ENCODE results near the gene PDIK1L. TPM values are rescaled to one million over a fixed set of nuclear protein-coding genes. Genes with fewer than 3 reads are reported as not detected.

The PDIK1L gene
- total RNA-seq = 1 to 10 TPM; 8.1 to 8.4 TPM
- long read RNA-seq, donor 1, partial matches to known transcripts = 0 of 4 reads
- long read RNA-seq, donor 1, other reads (novel, unspliced or antisense) = 3 of 4 reads
- long read RNA-seq, donor 2 = 0 reads

DNA sequence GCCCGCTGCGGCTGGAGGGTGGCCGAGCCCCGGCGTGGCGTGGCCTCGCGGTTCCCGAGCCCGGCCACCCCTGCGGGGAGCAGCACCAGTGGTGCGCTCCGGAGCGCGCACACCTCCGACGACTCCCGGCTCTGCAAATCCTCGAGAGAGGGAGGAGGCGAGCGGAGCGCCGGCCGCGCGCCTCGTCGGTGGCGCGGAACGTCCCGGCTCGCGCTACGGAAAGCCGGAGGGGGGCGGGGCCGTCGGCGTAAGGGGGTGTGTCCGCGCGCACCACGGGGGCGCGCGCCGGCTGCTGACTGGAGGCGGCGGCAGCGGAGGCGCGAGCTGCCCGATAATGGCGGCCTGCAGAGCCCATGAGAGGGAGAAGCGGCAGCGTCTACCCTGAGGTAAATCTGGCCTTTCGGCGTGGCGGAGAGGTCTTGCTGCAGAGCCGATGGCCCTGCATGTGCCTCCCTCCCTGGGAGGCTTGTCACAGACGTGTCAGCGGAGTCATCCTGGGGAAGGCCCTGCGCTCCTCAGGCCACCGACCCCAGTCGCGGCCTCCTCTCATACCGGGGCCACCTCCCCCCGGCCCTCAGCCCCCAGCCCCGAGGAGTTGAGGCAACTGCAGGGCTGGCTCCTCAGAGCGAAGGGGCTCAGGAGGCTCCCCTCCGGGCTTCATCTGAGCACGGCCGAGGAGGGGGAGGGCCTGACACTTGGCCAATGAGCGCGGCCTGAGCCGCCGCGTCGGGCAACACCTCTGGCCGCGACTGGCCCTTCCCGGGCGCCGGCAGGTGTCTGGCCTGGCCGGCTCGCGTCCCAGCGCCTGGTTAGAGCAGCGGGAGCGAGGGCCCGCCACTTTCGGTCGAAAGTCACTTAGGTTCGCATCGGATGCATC, at the start of gene PDIK1L:
Gene PDIK1L (plus strand): TSS at position 295 of the 877 bp plus-strand sequence. CDS start 2,485 bp downstream, outside the sequence.
- peak; percentile 98 for DNase-seq (ENCODE audit: low spot score)
- intact Hi-C loops (cut with DNase I) = no loop called here

DNA sequence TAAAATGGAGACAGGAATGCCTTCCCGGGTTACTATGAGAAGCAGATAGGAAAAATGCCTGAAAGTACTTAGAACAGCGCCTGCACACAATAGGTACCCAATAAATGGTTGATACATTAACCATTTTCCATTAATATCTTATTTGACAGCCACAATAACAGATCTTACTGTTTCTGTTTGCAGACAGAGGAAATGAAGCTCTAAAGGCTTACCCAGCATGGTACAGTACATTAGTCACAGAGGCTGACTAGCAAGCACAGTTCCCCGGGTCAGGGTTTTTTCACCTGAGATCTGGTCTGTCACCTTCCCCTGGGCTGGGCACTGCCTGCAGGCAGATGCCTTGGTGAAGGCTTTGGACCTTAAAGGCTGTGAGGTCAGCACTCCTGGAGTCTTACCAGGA, 47.1 kb upstream of the PDIK1L start:
- DNase-seq (ENCODE audit: low spot score) = no peak
- intact Hi-C loops (cut with DNase I) = no loop called here

DNA sequence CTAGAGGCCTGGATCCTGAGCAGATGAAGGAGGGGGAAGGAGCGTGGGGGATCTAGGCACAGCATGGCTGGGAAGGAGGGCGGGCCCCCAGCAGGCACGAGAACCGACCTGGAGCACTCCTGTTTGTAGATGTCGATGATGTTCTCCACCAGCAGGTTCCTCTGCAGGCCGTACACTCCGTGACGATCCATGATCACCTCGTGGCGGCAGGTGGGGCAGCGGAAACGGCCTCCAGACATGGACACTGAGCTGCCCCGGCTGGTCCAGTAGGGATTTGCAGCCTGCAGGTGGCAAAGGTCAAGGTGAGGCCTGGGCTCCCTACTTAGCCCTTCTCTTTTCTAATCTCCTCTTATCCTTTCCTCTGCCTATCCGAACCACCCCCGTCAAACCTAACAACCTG, 45.5 kb upstream of the PDIK1L start:
- intact Hi-C loops (cut with DNase I) = no loop called here
- no peak for DNase-seq (ENCODE audit: low spot score)

DNA sequence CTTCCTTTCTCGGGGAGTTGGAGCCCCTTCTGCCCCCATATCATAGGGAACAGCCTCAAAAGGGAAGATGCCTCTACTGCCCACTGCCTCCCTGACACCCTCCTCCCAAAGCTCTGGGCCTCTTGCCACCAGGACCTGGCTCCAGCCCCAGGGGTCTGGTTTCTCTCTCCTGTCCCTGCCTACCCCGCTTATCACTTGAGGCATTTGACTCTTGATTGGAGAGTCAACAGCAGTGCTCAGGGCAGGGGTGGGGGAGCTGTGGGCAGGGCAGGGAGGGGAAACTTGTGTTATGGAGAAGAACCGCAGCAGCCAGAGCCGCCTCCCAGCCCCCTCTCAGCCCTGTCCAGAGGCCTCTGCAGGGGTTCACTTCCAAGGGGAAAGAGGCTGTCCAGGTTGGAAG, 44.8 kb upstream of the PDIK1L start:
- DNase-seq (ENCODE audit: low spot score) = no peak
- intact Hi-C loops (cut with DNase I) = no loop called here

DNA sequence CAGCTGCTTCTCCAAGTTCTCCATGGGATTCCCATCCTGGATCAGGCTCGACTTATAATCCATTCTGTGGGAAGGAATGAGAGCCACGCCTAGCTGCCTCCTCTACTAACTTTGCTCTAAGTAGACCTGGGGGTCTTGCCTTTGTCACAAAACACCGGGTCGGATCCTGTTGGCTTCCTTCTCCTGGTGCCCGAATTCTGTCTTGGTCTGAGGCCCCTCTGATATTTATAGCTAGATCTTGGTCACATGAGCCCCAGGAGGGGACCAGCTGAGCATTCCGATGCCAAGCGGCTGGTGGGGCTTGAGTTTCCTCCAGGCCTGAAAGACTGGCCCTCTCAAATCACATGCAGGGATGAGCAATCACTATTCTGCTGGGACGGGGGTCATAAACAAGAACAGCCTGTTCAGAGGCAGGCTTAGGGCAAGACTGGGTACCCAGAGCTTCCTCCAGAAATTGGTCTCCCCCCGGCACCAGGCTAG, 44.2 kb upstream of the PDIK1L start, which contains the start of gene TRIM63:
Gene TRIM63 (minus strand): TSS at position 199 of the 480 bp plus-strand sequence. CDS start 136 bp downstream, at position 63.
- intact Hi-C loops (cut with DNase I) = no loop called here
- DNase-seq (ENCODE audit: low spot score) = no peak

DNA sequence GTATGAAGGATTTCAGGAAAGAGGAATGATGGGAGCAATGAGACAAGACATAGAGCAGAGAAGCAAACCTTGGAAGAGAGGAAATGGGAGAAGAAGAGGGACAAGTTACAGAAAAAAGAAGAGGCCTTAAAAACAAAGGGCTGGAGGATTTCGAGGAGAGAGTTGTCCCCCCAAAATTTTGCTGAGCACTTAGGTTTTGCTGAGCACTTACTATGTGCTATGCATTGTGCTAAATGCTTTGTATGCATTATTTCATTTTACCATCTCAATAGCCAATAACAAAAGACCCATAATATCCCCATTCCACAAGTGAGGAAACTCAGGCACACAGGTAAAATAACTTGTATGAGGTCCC, 41.7 kb upstream of the PDIK1L start:
- intact Hi-C loops (cut with DNase I) = loop anchor here in 1 of 2 donors (10.0 kb wide), 1 partner anchor 1315 kb away; no protein-coding TSS in a partner anchor
- no peak for DNase-seq (ENCODE audit: low spot score)

- DNase-seq (ENCODE audit: low spot score) = no peak
- intact Hi-C loops (cut with DNase I) = loop anchor here in 1 of 2 donors (10.0 kb wide), 1 partner anchor 1316 kb away; no protein-coding TSS in a partner anchor
Measured at GRCh38 chr1:26070296-26070962, 41.2 kb upstream of the PDIK1L start.

- no peak for DNase-seq (ENCODE audit: low spot score)
- intact Hi-C loops (cut with DNase I) = loop anchor here in 1 of 2 donors (10.0 kb wide), 1 partner anchor 1316 kb away; no protein-coding TSS in a partner anchor
Measured at GRCh38 chr1:26070963-26071342, 40.7 kb upstream of the PDIK1L start.

- DNase-seq (ENCODE audit: low spot score) = no peak
- intact Hi-C loops (cut with DNase I) = loop anchor here in 1 of 2 donors (10.0 kb wide), 1 partner anchor 1318 kb away; no protein-coding TSS in a partner anchor
Measured at GRCh38 chr1:26072305-26072704, 39.3 kb upstream of the PDIK1L start.

GRCh38 chr1:26075421-26076144, 36.0 kb upstream of the PDIK1L start:
- no peak for DNase-seq (ENCODE audit: low spot score)
- intact Hi-C loops (cut with DNase I) = loop anchor here in 1 of 2 donors (10.0 kb wide), 1 partner anchor 1321 kb away; no protein-coding TSS in a partner anchor

DNA sequence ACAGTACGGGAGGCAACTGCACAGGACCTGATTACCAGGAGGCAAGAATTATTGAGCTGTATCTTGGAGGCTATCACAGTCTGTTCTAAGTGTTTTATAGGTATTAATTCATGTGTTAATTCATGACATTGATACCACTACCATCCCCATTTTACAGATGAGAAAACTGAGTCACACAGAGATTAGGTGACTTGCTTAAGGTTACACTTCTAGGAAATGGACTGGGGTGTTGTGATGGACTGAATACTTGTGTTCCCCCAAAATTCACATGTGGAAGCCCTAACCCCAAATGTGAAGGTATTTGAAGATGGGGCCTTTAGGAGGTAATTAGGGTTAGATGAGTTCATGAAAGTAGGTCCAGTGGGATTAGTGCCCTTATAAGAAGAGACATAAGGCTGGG, 34.1 kb upstream of the PDIK1L start:
- intact Hi-C loops (cut with DNase I) = loop anchor here in 1 of 2 donors (10.0 kb wide), 1 partner anchor 1323 kb away; no protein-coding TSS in a partner anchor
- no peak for DNase-seq (ENCODE audit: low spot score)

DNA sequence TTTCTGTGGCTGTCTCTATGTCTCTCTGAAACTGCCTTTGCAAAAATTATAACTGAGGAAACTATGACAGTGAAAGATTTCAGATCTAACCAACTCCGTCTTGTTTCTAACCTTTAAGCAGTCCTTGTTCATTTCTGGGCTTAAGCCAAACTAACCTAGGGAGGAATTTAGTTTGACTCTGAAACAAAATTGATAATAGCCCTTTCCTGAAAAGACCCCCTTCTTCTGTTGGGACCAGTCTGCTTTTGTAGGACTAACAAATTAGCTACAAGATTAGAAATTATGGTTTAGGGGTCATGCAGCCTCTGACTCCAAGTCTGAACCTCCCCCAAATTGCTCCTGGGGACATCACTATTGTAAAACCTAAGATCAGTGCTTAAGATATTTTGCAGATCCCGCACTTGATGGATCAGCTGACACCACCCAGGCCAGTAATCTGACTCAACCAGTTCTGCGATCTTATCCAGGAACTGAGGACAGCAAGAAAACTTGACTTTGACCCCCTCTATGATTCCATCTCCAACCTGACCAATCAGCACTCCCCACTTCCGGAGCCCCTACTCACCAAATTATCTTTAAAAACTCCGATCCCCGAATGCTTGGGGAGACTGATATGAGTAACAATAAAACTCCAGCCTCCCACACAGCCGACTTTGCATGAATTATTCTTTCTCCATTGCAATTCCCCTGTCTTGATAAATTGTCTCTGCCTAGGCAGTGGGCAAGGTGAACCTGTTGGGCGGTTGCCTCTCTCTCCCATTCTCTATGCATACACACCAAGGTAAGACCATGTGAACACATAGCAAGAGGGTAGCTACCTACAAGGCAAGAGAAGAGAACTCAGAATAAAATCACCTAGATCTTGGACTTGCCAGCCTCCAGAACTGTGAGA, 33.1 kb upstream of the PDIK1L start:
- intact Hi-C loops (cut with DNase I) = loop anchor here in 1 of 2 donors (10.0 kb wide), 1 partner anchor 1324 kb away; no protein-coding TSS in a partner anchor
- DNase-seq (ENCODE audit: low spot score) = no peak

GRCh38 chr1:26079178-26079563, 32.5 kb upstream of the PDIK1L start:
- intact Hi-C loops (cut with DNase I) = loop anchor here in 1 of 2 donors (10.0 kb wide), 1 partner anchor 1324 kb away; no protein-coding TSS in a partner anchor
- DNase-seq (ENCODE audit: low spot score) = no peak

GRCh38 chr1:26079960-26080814, 31.4 kb upstream of the PDIK1L start:
- intact Hi-C loops (cut with DNase I) = loop anchor here in 1 of 2 donors (10.0 kb wide), 1 partner anchor 1325 kb away; no protein-coding TSS in a partner anchor
- no peak for DNase-seq (ENCODE audit: low spot score)

DNA sequence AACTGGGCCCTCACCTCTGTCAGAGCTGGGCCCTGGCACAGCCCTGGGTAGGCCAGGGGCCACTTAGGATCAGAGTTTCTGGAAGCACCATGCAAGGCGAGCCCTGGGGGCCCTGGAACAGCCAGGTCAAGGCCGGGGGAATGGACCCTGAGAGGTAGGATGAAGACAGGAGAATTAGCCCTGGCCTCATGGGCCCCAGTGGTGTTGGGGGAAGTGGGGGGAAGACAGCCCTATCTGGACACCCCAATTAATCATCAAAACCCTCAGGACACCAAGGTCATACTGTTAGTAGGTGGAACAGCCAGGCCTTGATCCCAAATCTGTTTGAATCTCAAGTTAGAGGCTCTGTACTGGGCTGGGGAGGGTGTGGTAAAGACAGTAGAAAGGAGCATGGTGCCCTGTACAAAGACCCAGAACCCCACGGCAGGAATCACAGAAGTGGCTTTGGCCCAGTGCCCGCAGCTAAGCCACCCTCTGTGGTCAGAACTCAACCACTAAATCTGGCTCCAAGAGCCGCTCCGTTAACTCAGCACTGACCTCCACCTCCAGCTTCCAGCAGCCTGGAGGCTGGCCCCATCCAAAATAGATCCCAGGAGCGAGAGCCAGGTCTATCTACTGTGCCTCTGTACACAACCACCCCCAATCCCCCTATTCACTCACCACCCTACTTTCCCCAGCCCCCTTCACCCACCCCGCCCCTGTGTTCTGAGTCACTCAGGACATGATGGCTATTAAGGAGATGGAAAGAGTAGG, 30.2 kb upstream of the PDIK1L start:
- intact Hi-C loops (cut with DNase I) = no loop called here

DNA sequence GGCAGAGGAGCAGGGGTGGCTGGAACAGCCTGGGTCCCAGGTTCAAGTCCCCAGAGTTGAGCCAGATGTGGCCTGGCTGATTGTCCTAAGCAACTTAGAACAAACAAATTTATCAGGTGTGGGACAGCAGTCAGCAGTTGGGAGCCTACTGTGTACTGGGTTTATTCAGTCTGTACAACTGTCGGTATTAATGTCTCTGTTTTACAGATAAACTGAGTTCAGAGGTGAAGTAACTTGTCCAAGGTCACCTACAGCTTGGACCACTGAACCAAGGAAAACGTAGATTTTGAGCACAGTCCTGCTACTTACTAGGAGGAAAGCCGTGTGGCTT, 29.6 kb upstream of the PDIK1L start:
- no peak for DNase-seq (ENCODE audit: low spot score)
- intact Hi-C loops (cut with DNase I) = no loop called here

More for the DNA sequence above, 30.2 kb upstream of the PDIK1L start:
- DNase-seq (ENCODE audit: low spot score) = no peak

All from posterior vena cava (tissue), 2 donors.